ENCODE results near the gene ILF3. TPM values are rescaled to one million over a fixed set of nuclear protein-coding genes. Genes with fewer than 3 reads are reported as not detected.
A peak's percentile ranks its signal among the peaks of the same experiment; 100 is the strongest.

The ILF3 gene
- total RNA-seq, 1 donor from 2014 or later, result 97.4 TPM

DNA sequence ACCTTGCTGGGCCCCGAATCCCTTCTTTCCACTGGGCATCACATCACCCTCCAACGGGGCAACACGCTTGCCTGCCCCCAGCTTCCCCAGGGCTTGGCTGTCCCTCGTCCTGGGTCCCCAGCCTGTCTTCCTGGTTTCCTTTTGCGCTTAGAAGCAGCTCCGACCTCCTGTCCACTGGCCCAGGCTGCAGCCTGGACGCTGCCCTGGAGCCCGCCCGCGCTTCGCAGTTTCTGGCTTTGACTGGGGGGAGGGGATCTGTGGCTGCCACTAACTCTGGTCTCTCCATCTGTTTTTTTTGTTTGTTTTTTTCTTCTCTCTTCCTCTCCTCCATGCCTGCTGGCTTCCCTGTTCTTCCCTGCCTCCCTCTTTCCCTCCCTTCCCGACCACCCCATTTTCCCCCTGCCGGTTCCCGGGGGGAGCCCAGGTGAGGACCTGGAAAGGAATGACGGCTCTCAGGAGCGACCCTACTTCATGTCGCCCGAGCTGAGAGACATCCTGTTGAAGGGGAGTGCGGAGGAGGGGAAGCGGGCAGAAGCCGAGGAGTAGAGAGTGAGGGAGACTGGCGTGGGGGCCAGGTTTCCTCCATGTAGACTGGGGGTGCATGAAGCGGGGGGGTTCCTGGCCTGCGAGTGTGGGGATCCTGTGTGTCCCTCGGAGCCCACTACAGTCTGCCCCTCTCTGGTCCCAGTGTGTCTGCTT is 11.5 kb upstream of the ILF3 start:
- Histone ChIP-seq H3K4me3 (ENCODE audit: low read depth, low read length) (no peak overlapping the region), H3K27me3 (ENCODE audit: control insufficient read depth, insufficient read depth, low read length) (no peaks in the 10 kb centered on the region), H3K36me3 (ENCODE audit: control insufficient read depth, insufficient read depth, low read length) (peaks cover 10% of the 10 kb centered on the region)
- FAIRE-seq (no peak), DNase-seq (ENCODE audit: low read depth) (no peak)
- TF ChIP-seq, protein P1, sequence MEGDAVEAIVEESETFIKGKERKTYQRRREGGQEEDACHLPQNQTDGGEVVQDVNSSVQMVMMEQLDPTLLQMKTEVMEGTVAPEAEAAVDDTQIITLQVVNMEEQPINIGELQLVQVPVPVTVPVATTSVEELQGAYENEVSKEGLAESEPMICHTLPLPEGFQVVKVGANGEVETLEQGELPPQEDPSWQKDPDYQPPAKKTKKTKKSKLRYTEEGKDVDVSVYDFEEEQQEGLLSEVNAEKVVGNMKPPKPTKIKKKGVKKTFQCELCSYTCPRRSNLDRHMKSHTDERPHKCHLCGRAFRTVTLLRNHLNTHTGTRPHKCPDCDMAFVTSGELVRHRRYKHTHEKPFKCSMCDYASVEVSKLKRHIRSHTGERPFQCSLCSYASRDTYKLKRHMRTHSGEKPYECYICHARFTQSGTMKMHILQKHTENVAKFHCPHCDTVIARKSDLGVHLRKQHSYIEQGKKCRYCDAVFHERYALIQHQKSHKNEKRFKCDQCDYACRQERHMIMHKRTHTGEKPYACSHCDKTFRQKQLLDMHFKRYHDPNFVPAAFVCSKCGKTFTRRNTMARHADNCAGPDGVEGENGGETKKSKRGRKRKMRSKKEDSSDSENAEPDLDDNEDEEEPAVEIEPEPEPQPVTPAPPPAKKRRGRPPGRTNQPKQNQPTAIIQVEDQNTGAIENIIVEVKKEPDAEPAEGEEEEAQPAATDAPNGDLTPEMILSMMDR (IDR thresholded peaks at IDR 0.05; ENCODE audit: insufficient read depth, low read length, severe bottlenecking), result no peak

DNA sequence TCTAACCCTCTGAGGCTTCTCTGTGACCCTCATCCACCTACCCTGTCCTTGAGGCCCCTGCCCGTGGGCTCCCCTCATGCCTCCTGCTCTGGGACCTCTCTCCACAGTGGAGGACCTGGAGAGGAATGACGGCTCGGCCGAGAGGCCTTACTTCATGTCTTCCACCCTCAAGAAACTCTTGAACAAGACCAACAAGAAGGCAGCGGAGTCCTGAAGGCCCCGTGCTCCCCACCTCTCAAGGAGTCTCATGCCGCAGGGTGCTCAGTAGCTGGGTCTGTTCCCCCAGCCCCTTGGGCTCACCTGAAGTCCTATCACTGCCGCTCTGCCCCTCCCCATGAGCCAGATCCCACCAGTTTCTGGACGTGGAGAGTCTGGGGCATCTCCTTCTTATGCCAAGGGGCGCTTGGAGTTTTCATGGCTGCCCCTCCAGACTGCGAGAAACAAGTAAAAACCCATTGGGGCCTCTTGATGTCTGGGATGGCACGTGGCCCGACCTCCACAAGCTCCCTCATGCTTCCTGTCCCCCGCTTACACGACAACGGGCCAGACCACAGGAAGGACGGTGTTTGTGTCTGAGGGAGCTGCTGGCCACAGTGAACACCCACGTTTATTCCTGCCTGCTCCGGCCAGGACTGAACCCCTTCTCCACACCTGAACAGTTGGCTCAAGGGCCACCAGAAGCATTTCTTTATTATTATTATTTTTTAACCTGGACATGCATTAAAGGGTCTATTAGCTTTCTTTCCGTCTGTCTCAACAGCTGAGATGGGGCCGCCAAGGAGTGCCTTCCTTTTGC is 10.8 kb upstream of the ILF3 start:
- H3K4me3 ChIP-seq (ENCODE audit: low read depth, low read length), result no peak overlapping the region
- no peaks in the 10 kb centered on the region for H3K27me3 ChIP-seq (ENCODE audit: control insufficient read depth, insufficient read depth, low read length)
- TF ChIP-seq, protein P1 (IDR thresholded peaks at IDR 0.05; ENCODE audit: insufficient read depth, low read length, severe bottlenecking), result no peak
- no peak for DNase-seq (ENCODE audit: low read depth)
- H3K36me3 ChIP-seq (ENCODE audit: control insufficient read depth, insufficient read depth, low read length), result peaks cover 6% of the 10 kb centered on the region
- no peak for FAIRE-seq

DNA sequence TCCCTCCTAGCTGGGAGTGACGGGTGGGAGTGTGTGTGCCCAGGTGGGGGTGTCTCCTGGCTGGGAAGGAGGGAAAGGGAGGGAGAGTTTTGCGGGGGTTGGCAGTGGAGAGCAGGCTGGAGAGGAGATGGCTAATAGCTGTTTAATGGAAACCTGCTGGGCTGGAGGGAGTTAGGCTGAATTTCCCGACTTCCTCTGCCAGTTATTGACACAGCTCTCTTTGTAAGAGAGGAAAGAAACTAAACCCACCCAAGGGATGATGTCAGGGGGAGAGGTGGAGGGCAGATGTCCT is 10.2 kb upstream of the ILF3 start:
- no peak for FAIRE-seq
- Histone ChIP-seq H3K4me3 (ENCODE audit: low read depth, low read length) (no peak overlapping the region), H3K36me3 (ENCODE audit: control insufficient read depth, insufficient read depth, low read length) (peaks cover 6% of the 10 kb centered on the region), H3K27me3 (ENCODE audit: control insufficient read depth, insufficient read depth, low read length) (no peaks in the 10 kb centered on the region)
- TF ChIP-seq, protein P1 (IDR thresholded peaks at IDR 0.05; ENCODE audit: insufficient read depth, low read length, severe bottlenecking), result no peak
- no peak for DNase-seq (ENCODE audit: low read depth)

DNA sequence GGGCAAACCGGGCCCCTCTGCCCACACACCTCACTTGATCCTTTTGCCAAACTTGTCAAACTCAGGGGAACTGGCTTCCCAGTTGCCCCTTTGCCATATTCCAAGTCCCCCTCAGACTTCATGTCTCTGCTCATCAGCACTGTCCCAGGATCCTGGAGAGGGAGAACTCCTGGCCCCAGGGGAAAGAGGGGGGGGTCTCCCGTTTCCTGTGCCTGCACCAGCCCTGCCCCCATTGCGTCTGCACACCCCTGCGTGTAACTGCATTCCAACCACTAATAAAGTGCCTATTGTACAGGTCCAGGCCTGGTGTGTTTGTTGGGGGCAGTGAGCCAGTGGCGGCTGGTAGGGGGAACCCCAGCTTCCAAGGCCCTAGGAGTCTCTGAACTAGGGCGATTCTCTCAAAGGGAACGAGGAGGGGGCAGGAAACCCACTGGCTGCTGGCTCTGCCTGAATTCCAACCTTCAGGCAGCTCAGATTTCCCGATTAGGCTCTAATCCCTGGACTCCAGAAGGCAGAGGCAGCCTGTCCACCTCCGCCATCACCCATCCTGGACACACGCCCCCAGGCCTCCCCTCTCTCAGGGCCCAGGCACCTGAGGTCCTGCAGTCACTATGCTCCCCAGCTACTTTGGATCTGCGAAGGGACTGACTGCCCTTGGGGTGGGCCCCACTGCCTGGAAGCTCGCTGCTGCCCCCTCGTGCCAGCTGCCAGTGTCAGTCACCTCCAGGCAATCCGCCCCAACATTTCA is 9.7 kb upstream of the ILF3 start:
- Histone ChIP-seq H3K27me3 (ENCODE audit: control insufficient read depth, insufficient read depth, low read length) (no peaks in the 10 kb centered on the region), H3K4me3 (ENCODE audit: low read depth, low read length) (no peak overlapping the region), H3K36me3 (ENCODE audit: control insufficient read depth, insufficient read depth, low read length) (peaks cover 2% of the 10 kb centered on the region)
- FAIRE-seq (no peak), DNase-seq (ENCODE audit: low read depth) (peak; percentile 57)
- TF ChIP-seq, protein P1 (IDR thresholded peaks at IDR 0.05; ENCODE audit: insufficient read depth, low read length, severe bottlenecking), result peak; percentile 87

DNA sequence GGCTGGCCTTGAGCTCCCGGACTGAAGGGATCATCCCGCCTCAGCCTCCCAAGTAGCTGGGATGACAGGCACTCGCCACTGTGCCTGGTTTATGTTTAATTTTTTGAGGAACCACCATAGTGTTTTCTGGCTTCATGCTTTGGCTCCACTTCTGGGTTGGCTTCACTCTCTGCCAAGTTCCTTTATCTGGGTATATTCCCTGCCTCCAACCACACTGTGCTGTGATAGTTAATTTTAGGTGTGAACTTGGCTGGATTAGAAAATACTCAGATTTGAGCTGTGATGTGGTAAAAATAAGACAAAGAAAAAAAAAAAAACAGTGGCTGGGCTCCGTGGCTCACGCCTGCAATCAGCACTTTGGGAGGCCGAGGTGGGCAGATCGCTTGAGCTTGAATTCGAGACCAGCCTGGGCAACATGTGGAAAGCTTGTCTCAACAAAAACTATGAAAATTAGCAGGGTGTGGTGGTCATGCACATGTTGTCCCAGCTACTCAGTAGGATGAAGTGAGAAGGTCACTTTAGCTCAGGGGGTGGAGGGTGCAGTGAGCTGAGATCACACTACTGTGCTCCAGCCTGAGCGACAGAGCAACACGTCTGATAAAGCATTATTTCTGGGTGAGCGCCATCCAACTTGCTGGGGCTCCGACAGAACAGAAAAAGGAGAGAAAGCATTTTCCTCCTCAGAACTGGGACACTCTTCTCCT is 7.5 kb upstream of the ILF3 start:
- Histone ChIP-seq H3K4me3 (ENCODE audit: low read depth, low read length) (no peak overlapping the region), H3K36me3 (ENCODE audit: control insufficient read depth, insufficient read depth, low read length) (peaks cover 1% of the 10 kb centered on the region), H3K27me3 (ENCODE audit: control insufficient read depth, insufficient read depth, low read length) (no peaks in the 10 kb centered on the region)
- no peak for FAIRE-seq
- TF ChIP-seq, protein P1 (IDR thresholded peaks at IDR 0.05; ENCODE audit: insufficient read depth, low read length, severe bottlenecking), result no peak
- no peak for DNase-seq (ENCODE audit: low read depth)
